IMR-90 (cell line): ENCODE measurements around the gene ADGRV1. TPM values are rescaled to one million over a fixed set of nuclear protein-coding genes. Genes with fewer than 3 reads are reported as not detected.

ENCODE experiments used
- ATAC-seq: fragments of 200-7000 bp; cut with Tn5 transposase; 2 replicates; pipeline ENCODE4 v1.9.1; 2020; ENCODE audit warnings: low read depth, mild to moderate bottlenecking, moderate library complexity
- BruUV-seq: library from RNA; stranded (reverse); fragments of 400-500 nt; replicated peaks from 2 replicates; lab custom pipeline; 2021; lab: Mats Ljungman, UMichigan
- CTCF ChIA-PET: fragments of 300-600 bp; formaldehyde crosslinking; extraction: SDS; loops from one replicate; lab custom pipeline; 2021; ENCODE audit warnings: antibody characterized with exemption; lab: Yijun Ruan, JAX
- POLR2A ChIA-PET: fragments of 300-600 bp; sonication (Branson Sonifier 250); formaldehyde crosslinking; loops from one replicate; lab custom pipeline; 2022; ENCODE audit warnings: antibody characterized with exemption; ENCODE audit not compliant: unreplicated experiment; lab: Charles Lee
- DNase-seq: peaks from one replicate; pipeline ENCODE4 v3.0.0; 2013
- H2AFZ ChIP-seq: replicated peaks from 2 replicates; pipeline ENCODE3; 2013; ENCODE audit warnings: low read length, mild to moderate bottlenecking; ENCODE audit not compliant: poor library complexity
- H2AK5ac ChIP-seq: 2 replicates; pipeline ENCODE4 v1.6.1; 2013; ENCODE audit warnings: low read depth, low read length, inconsistent platforms
- H2AK9ac ChIP-seq: replicated peaks from 2 replicates; pipeline ENCODE3; 2013; ENCODE audit warnings: mild to moderate bottlenecking, low read depth, low read length, moderate library complexity; ENCODE audit not compliant: poor library complexity
- H2BK120ac ChIP-seq: 2 replicates; pipeline ENCODE4 v1.6.1; 2013; ENCODE audit warnings: low read depth, low read length, inconsistent platforms
- H2BK15ac ChIP-seq: 3 replicates; pipeline ENCODE4 v1.6.1; 2013; ENCODE audit warnings: low read depth, low read length, inconsistent platforms
- H2BK20ac ChIP-seq: 2 replicates; pipeline ENCODE4 v1.6.1; 2013; ENCODE audit warnings: low read depth, mild to moderate bottlenecking, inconsistent platforms, low read length, moderate library complexity
- H2BK5ac ChIP-seq: 2 replicates; pipeline ENCODE4 v1.6.1; 2013; ENCODE audit warnings: mild to moderate bottlenecking, low read depth, low read length, inconsistent platforms; ENCODE audit not compliant: poor library complexity, severe bottlenecking
- H3K14ac ChIP-seq: replicated peaks from 2 replicates; pipeline ENCODE4 v1.6.1; 2013; ENCODE audit warnings: low read depth, low read length, inconsistent platforms
- H3K18ac ChIP-seq: 2 replicates; pipeline ENCODE4 v1.6.1; 2013; ENCODE audit warnings: low read depth, low read length, control low read depth
- H3K23ac ChIP-seq: 2 replicates; pipeline ENCODE4 v1.6.1; 2013; ENCODE audit warnings: low read depth, low read length, inconsistent platforms
- H3K27ac ChIP-seq: 2 replicates; pipeline ENCODE4 v1.5.1; 2013; ENCODE audit warnings: mild to moderate bottlenecking, control low read depth, low read length; ENCODE audit not compliant: insufficient read depth
- H3K27me3 ChIP-seq: 2 replicates; pipeline ENCODE4 v1.6.1; 2013; ENCODE audit warnings: low read length; ENCODE audit not compliant: control insufficient read depth, insufficient read depth
- H3K36me3 ChIP-seq: 2 replicates; pipeline ENCODE4 v1.6.1; 2013; ENCODE audit warnings: low read length, mixed read lengths; ENCODE audit not compliant: control insufficient read depth, insufficient read depth
- H3K4ac ChIP-seq: 2 replicates; pipeline ENCODE4 v1.6.1; 2013; ENCODE audit warnings: low read depth, low read length, inconsistent platforms
- H3K4me1 ChIP-seq: 2 replicates; pipeline ENCODE4 v1.6.1; 2013; ENCODE audit warnings: low read length, mixed read lengths; ENCODE audit not compliant: control insufficient read depth, insufficient read depth
- H3K4me2 ChIP-seq: 2 replicates; pipeline ENCODE4 v1.6.1; 2013; ENCODE audit warnings: low read depth, mild to moderate bottlenecking, control low read depth, low read length, moderate library complexity
- H3K4me3 ChIP-seq: 2 replicates; pipeline ENCODE4 v1.5.1; 2013; ENCODE audit warnings: low read depth, mild to moderate bottlenecking, control low read depth, low read length, moderate library complexity; ENCODE audit not compliant: insufficient read depth
- H3K56ac ChIP-seq: 2 replicates; pipeline ENCODE4 v1.6.1; 2013; ENCODE audit warnings: low read length, inconsistent platforms; ENCODE audit not compliant: insufficient read depth; ENCODE audit errors: extremely low read depth
- H3K79me1 ChIP-seq, 2 experiments: 2 replicates each; pipeline ENCODE4 v1.6.1; 2013; ENCODE audit warnings: low read length in 2 of 2, inconsistent platforms in 1 of 2, low read depth in 1 of 2
- H3K9ac ChIP-seq: 2 replicates; pipeline ENCODE4 v1.6.1; 2013; ENCODE audit warnings: low read depth, low read length, control low read depth
- H3K9me1 ChIP-seq: 2 replicates; pipeline ENCODE4 v1.6.1; 2013; ENCODE audit warnings: low read length, inconsistent platforms; ENCODE audit not compliant: insufficient read depth
- H3K9me3 ChIP-seq: 2 replicates; pipeline ENCODE4 v1.6.1; 2013; ENCODE audit warnings: low read length; ENCODE audit not compliant: control insufficient read depth, insufficient read depth
- H4K20me1 ChIP-seq: 2 replicates; pipeline ENCODE4 v1.6.1; 2013; ENCODE audit warnings: low read length, inconsistent platforms; ENCODE audit not compliant: insufficient read depth
- H4K5ac ChIP-seq: 2 replicates; pipeline ENCODE4 v1.6.1; 2013; ENCODE audit warnings: mild to moderate bottlenecking, low read depth, low read length, control low read depth
- H4K8ac ChIP-seq, 2 experiments: 2 replicates each; pipeline ENCODE4 v1.6.1; 2013; ENCODE audit warnings: low read depth in 2 of 2, low read length in 2 of 2, control low read depth in 1 of 2, inconsistent platforms in 1 of 2
- H4K91ac ChIP-seq: 2 replicates; pipeline ENCODE4 v1.6.1; 2013; ENCODE audit warnings: low read depth, low read length, inconsistent platforms; ENCODE audit not compliant: insufficient read depth
- BHLHE40 ChIP-seq: fragments of 150-350 bp; IDR thresholded peaks from 2 replicates; pipeline ENCODE4 v1.6.1; 2016; ENCODE audit warnings: mild to moderate bottlenecking, low read depth, low read length
- CEBPB ChIP-seq: IDR thresholded peaks from 2 replicates; pipeline ENCODE4 v1.6.1; 2012; ENCODE audit warnings: low read depth, low read length, improper control_type of control experiment
- CHD1 ChIP-seq: IDR thresholded peaks from 2 replicates; pipeline ENCODE4 v1.6.1; 2012; ENCODE audit warnings: low read depth, low read length, improper control_type of control experiment
- MAFK ChIP-seq: IDR thresholded peaks from 2 replicates; pipeline ENCODE4 v1.6.1; 2012; ENCODE audit warnings: low read depth, low read length, improper control_type of control experiment
- MXI1 ChIP-seq: IDR thresholded peaks from 2 replicates; pipeline ENCODE4 v1.6.1; 2012; ENCODE audit warnings: low read depth, mild to moderate bottlenecking, low read length, moderate library complexity, borderline replicate concordance
- NFE2L2 ChIP-seq: fragments of 150-350 bp; IDR thresholded peaks from 2 replicates; pipeline ENCODE4 v1.6.1; 2016; ENCODE audit warnings: low read depth, mild to moderate bottlenecking, low read length
- POLR2A ChIP-seq: IDR thresholded peaks from 2 replicates; pipeline ENCODE4 v1.6.1; 2012; ENCODE audit warnings: mild to moderate bottlenecking, low read depth, low read length
- RCOR1 ChIP-seq: IDR thresholded peaks from 2 replicates; pipeline ENCODE4 v1.6.1; 2012; ENCODE audit warnings: mild to moderate bottlenecking, low read length, improper control_type of control experiment; ENCODE audit not compliant: insufficient replicate concordance
- RFX5 ChIP-seq: IDR thresholded peaks from 2 replicates; pipeline ENCODE4 v1.8.0; 2012; ENCODE audit warnings: low read depth, mild to moderate bottlenecking, low read length, moderate library complexity
- SMC3 ChIP-seq: fragments of 150-350 bp; IDR thresholded peaks from 2 replicates; pipeline ENCODE4 v1.6.1; 2016; ENCODE audit warnings: low read depth, mild to moderate bottlenecking, antibody characterized with exemption, low read length, moderate library complexity
- USF2 ChIP-seq: fragments of 150-350 bp; IDR thresholded peaks from 2 replicates; pipeline ENCODE4 v1.6.1; 2017; ENCODE audit warnings: mild to moderate bottlenecking, antibody characterized with exemption, low read length, low read depth
- WGBS, 2 experiments: methylation state at CpG; one replicate each; pipeline versions ENCODE4 v1.1.5 to v1.1.7; 2013; ENCODE audit warnings: missing lambda C conversion rate in 2 of 2; ENCODE audit not compliant: insufficient read length in 1 of 2; ENCODE audit errors: extremely low coverage in 2 of 2; 5-methylcytosine and 5-hydroxymethylcytosine counted together
- dilution Hi-C: fragments of 300-500 bp; cut with HindIII; formaldehyde crosslinking; loops from one replicate; pipeline ENCODE4 v1.14.3; 2018; ENCODE audit warnings: low sequenced_read_pairs; ENCODE audit not compliant: unreplicated experiment
- in situ Hi-C: fragments of 300-500 bp; cut with MboI; formaldehyde crosslinking; loops from 3 replicates; pipeline ENCODE4 v1.14.3; 2019; ENCODE audit warnings: low sequenced_read_pairs, inconsistent platforms, mixed read lengths
- intact Hi-C: fragments of 100-400 bp; cut with micrococcal nuclease; formaldehyde crosslinking; loops from 2 replicates; pipeline ENCODE4 v1.10.0; 2022
- polyA plus RNA-seq, 3 experiments: library from polyadenylated mRNA; depleted of rRNA; stranded (reverse); fragments of >200 nt; gene quantifications; 2 replicates each; pipeline ENCODE4 v1.2.3, GENCODE V29; 2012; ENCODE audit warnings: low replicate concordance in 1 of 3
- total RNA-seq: library from RNA; depleted of rRNA; stranded (reverse); fragments of >200 nt; gene quantifications from 2 replicates; pipeline ENCODE4 v1.2.3, GENCODE V29; 2012

ADGRV1 gene
- total and polyA plus RNA-seq, 2 of the 4 experiments (the other 2 are of a cell fraction) = under 0.01 TPM; not detected in 1

- no peak overlapping the region for H3K4me2 ChIP-seq
- H2BK15ac ChIP-seq = no peak overlapping the region
- H3K18ac ChIP-seq = no peak overlapping the region
- no TSS peak for BruUV-seq
- no CpG with 5 or more reads among the region's 4 CpGs for WGBS, 2 experiments
- no peak overlapping the region for H2AK5ac ChIP-seq
- no peaks in the 10 kb centered on the region for H3K36me3 ChIP-seq
- H3K14ac ChIP-seq = no peak overlapping the region
- no peak overlapping the region for H4K8ac ChIP-seq
- in situ Hi-C loops (loop anchor here (5.0 kb wide), 2 partner anchors 232 to 552 kb away; no protein-coding TSS in a partner anchor), dilution Hi-C loops (loop anchor here (25.0 kb wide), 1 partner anchor 547 kb away; no protein-coding TSS in a partner anchor), intact Hi-C loops (loop anchor here (5.0 kb wide), 1 partner anchor 237 kb away; no protein-coding TSS in a partner anchor)
- H2BK20ac ChIP-seq = no peak overlapping the region
- no peak for ATAC-seq
- no peaks in the 10 kb centered on the region for H3K9me3 ChIP-seq
- DNase-seq = no peak
- no peak overlapping the region for H3K23ac ChIP-seq
- no peak overlapping the region for H3K9ac ChIP-seq
- no peak overlapping the region for H3K4ac ChIP-seq
- no peak overlapping the region for H3K27ac ChIP-seq
- no peaks in the 10 kb centered on the region for H4K20me1 ChIP-seq
- TF ChIP-seq RFX5 (no peak), SMC3 (no peak), CEBPB (no peak), MAFK (no peak), POLR2A (no peak), NFE2L2 (no peak), RCOR1 (no peak), USF2 (no peak), BHLHE40 (no peak), CHD1 (no peak), MXI1 (no peak)
- H4K91ac ChIP-seq = no peak overlapping the region
- CTCF ChIA-PET = interaction anchor here (1.0 to 3.4 kb wide), 4 partner anchors 60 to 553 kb away, joined by 3 to 21 read pairs (median 3); no protein-coding TSS in a partner anchor
- no peaks in the 10 kb centered on the region for H3K79me1 ChIP-seq
- H4K5ac ChIP-seq = no peak overlapping the region
- H2BK5ac ChIP-seq = no peak overlapping the region
- H3K27me3 ChIP-seq = no peaks in the 10 kb centered on the region
- no peaks in the 10 kb centered on the region for H3K9me1 ChIP-seq
- no peak overlapping the region for H2BK120ac ChIP-seq
- H2AFZ ChIP-seq = no peak overlapping the region
- POLR2A ChIA-PET = no interaction called here
- H3K56ac ChIP-seq = no peak overlapping the region
- no peak overlapping the region for H2AK9ac ChIP-seq
- no peaks in the 10 kb centered on the region; the same call in 1 of the 2 replicates for H3K4me1 ChIP-seq
- no peak overlapping the region for H3K4me3 ChIP-seq
These were observed 306.6 kb downstream of the ADGRV1 start for GRCh38 chr5:90865180-90865579.
